Measurements from ENCODE around the gene PNMA5. TPM values are rescaled to one million over a fixed set of nuclear protein-coding genes. Genes with fewer than 3 reads are reported as not detected.
A peak's percentile ranks its signal among the peaks of the same experiment; 100 is the strongest.

Gene PNMA5
- total RNA-seq, 2 experiments from 2014 or later = 0.10 TPM; not detected in 1

DNA sequence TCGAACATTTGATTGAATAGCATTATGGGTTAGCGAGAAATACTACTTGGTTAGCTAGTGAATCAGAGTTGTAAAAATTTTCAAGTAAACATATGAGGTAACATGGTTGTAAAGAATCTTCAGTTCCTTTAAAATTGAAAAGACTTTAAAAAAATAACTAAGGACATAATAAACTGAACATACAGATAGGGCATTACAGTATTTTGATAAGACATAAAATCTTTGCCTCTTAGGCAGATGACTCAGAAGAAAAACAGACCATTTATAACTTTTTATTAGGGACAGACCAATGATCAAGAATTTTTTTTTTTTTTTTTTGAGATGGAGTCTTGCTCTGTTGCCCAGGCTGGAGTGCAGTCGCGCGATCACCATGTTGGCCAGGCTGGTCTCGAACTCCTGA lies 43.1 kb downstream of the PNMA5 start:
- CTCF ChIA-PET = no interaction called here
- Mint-ChIP-seq H3K27me3 (no peaks in the 10 kb centered on the region), H3K36me3 (no peaks in the 10 kb centered on the region), H3K4me1 (ENCODE audit: low read depth) (no peaks in the 10 kb centered on the region), H3K9me3 (no peaks in the 10 kb centered on the region), H3K4me3 (no peak overlapping the region), H3K27ac (no peak overlapping the region)
- POLR2A ChIA-PET = no interaction called here
- intact Hi-C loops (cut with micrococcal nuclease) = no loop called here
- no peak for DNase-seq

DNA sequence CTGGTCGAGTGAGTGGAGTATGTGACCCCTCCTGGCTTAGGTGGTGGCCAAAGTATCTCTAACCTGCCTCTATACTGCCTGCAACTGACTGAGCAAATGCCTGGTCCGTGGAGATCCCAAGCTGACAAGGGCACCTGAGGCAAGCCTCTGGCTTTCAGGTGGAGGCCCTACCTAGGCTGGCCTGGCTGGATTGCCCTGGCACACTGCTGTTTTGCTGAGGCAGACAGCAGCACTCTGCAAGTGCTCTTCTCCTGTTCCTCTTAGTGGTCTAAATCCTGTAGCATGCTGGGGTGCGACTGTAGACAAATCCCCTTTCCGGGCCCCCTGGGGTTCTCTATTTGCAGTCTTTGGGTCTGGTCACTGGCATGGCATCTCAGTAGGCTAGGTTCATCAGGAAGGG lies 44.8 kb downstream of the PNMA5 start:
- ChIA-PET POLR2A (no interaction called here), CTCF (no interaction called here)
- H3K27ac Mint-ChIP-seq = no peak overlapping the region
- H3K9me3 Mint-ChIP-seq = no peaks in the 10 kb centered on the region
- intact Hi-C loops (cut with micrococcal nuclease) = no loop called here
- no peaks in the 10 kb centered on the region for H3K4me1 Mint-ChIP-seq (ENCODE audit: low read depth)
- H3K36me3 Mint-ChIP-seq = no peaks in the 10 kb centered on the region
- DNase-seq = no peak
- H3K27me3 Mint-ChIP-seq = no peaks in the 10 kb centered on the region
- no peak overlapping the region for H3K4me3 Mint-ChIP-seq

- ChIA-PET POLR2A (no interaction called here), CTCF (no interaction called here)
- H3K4me1 Mint-ChIP-seq (ENCODE audit: low read depth) = peaks cover 2% of the 10 kb centered on the region
- no peak overlapping the region for H3K27ac Mint-ChIP-seq
- no peaks in the 10 kb centered on the region for H3K27me3 Mint-ChIP-seq
- H3K9me3 Mint-ChIP-seq = no peaks in the 10 kb centered on the region
- DNase-seq = no peak
- no peaks in the 10 kb centered on the region for H3K36me3 Mint-ChIP-seq
- no peak overlapping the region for H3K4me3 Mint-ChIP-seq
- intact Hi-C loops (cut with micrococcal nuclease) = no loop called here
Observed at GRCh38 chrX:152946681-152947080, 47.2 kb downstream of the PNMA5 start.

GRCh38 chrX:152945021-152945979 lies 48.6 kb downstream of the PNMA5 start:
- POLR2A ChIA-PET = no interaction called here

GRCh38 chrX:152943826-152944225 lies 50.1 kb downstream of the PNMA5 start:
- Mint-ChIP-seq H3K4me3 (no peak overlapping the region), H3K27me3 (no peaks in the 10 kb centered on the region), H3K27ac (no peak overlapping the region), H3K4me1 (ENCODE audit: low read depth) (peaks cover 2% of the 10 kb centered on the region), H3K36me3 (no peaks in the 10 kb centered on the region), H3K9me3 (no peaks in the 10 kb centered on the region)
- CTCF ChIA-PET = interaction anchor here (1.3 kb wide), 1 partner anchor 723 kb away, joined by 6 read pairs; no protein-coding TSS in a partner anchor
- no peak for DNase-seq
- intact Hi-C loops (cut with micrococcal nuclease) = loop anchor here (5.0 kb wide), 4 partner anchors 88 to 723 kb away; no protein-coding TSS in a partner anchor
- POLR2A ChIA-PET = no interaction called here

More at GRCh38 chrX:152945021-152945979, 48.6 kb downstream of the PNMA5 start:
- Mint-ChIP-seq H3K9me3 (no peaks in the 10 kb centered on the region), H3K27me3 (no peaks in the 10 kb centered on the region), H3K4me1 (ENCODE audit: low read depth) (peaks cover 2% of the 10 kb centered on the region), H3K27ac (no peak overlapping the region), H3K4me3 (no peak overlapping the region), H3K36me3 (no peaks in the 10 kb centered on the region)
- intact Hi-C loops (cut with micrococcal nuclease) = no loop called here
- CTCF ChIA-PET = interaction anchor here (1.3 kb wide), 1 partner anchor 722 kb away, joined by 6 read pairs; no protein-coding TSS in a partner anchor
- DNase-seq = no peak

DNA sequence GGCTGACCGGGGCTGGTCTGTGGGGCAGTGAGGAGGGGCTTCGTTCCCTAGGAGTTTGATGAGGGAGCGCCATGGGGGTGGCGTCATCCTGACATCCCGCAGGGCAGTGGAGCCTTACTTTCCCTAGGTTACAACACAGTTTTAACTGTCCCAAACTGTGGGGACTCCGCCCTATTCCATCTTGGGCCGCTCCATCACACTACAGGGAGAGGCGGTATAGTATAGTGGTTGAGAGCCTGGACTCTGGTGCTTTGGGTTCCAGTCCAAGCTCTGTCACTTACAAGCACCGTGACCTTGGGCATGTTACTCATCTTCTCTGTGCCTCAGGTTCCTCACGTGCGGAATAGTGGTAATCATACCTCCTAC lies 51.9 kb downstream of the PNMA5 start:
- POLR2A ChIA-PET = interaction anchor here (1.0 kb wide), 1 partner anchor 90 kb away, joined by 5 read pairs; no protein-coding TSS in a partner anchor
- no peak overlapping the region for H3K27ac Mint-ChIP-seq

DNA sequence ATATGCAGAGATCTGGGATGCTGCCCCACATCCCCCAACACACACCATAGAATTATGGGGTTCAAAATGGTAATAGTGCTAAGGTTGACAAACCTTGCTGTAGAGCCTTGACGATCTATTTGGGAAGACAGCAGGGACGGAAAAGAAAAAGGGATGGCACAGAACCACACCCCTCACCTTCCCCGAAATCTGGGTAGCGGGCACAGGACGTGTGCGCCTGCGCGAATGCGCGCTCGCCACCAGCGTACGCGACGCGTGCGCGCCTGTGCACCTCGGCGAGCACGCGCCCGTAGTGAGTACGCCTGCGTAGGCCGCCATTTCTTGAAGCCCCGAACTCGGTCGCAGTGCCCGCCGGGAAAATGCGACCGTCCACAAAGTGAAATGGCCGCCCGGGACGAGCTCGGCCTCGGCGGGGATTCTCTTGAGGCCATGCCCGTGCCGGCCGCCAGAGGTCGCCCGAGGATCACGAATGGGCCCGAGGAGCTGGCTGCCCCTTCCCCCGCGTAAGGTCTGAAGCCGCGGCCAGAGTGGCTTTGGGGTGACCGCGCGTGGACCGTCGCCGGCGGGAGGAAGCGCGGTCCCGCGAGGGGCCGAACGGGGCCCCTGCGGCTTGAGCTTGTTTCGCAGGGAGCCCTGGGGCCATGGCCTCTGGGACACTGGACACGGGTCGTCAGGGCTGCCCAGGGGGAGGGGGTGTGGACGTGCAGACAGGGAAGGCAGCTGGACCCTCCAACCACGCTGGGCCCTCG lies 52.4 kb downstream of the PNMA5 start:
- intact Hi-C loops (cut with micrococcal nuclease) = loop anchor here (1.0 to 5.0 kb wide), 7 partner anchors 17 to 726 kb away; partner anchors contain the start of genes CCNQ and HAUS7

More for the DNA sequence above, 51.9 kb downstream of the PNMA5 start:
- Mint-ChIP-seq H3K36me3 (no peaks in the 10 kb centered on the region), H3K27me3 (no peaks in the 10 kb centered on the region), H3K4me1 (ENCODE audit: low read depth) (peaks cover 2% of the 10 kb centered on the region), H3K4me3 (peak overlapping the region; percentile 80), H3K9me3 (no peaks in the 10 kb centered on the region)
- DNase-seq = peak; percentile 9
- intact Hi-C loops (cut with micrococcal nuclease) = loop anchor here (5.0 kb wide), 4 partner anchors 90 to 725 kb away; no protein-coding TSS in a partner anchor
- CTCF ChIA-PET = interaction anchor here (0.9 to 2.5 kb wide), 13 partner anchors 10 to 726 kb away, joined by 3 to 21 read pairs (median 6); partner anchors contain the start of gene HAUS7

More for the DNA sequence above, 52.4 kb downstream of the PNMA5 start:
- H3K36me3 Mint-ChIP-seq = no peaks in the 10 kb centered on the region
- peaks cover 2% of the 10 kb centered on the region for H3K4me1 Mint-ChIP-seq (ENCODE audit: low read depth)
- H3K4me3 Mint-ChIP-seq = peak overlapping the region; percentile 80
- DNase-seq = peak; percentile 93
- ChIA-PET POLR2A (interaction anchor here (1.0 kb wide), 1 partner anchor 91 kb away, joined by 5 read pairs; no protein-coding TSS in a partner anchor), CTCF (interaction anchor here (0.9 to 2.5 kb wide), 16 partner anchors 9 to 726 kb away, joined by 3 to 21 read pairs (median 4); partner anchors contain the start of gene HAUS7)
- H3K27ac Mint-ChIP-seq = peak overlapping the region; percentile 82
- no peaks in the 10 kb centered on the region for H3K9me3 Mint-ChIP-seq
- no peaks in the 10 kb centered on the region for H3K27me3 Mint-ChIP-seq

Other genes with a start within 250 kb of the PNMA5 start
- not detected for gene MAGEA2, start 240.3 kb downstream of the PNMA5 start, total RNA-seq
- gene CSAG3, start 234.9 kb downstream of the PNMA5 start, total RNA-seq = 1 to 10 TPM in 1 of 2 experiments, not detected in 1; 1.3 TPM
- not detected for gene MAGEA6, start 224.4 kb downstream of the PNMA5 start, total RNA-seq
- gene CETN2, start 163.4 kb downstream of the PNMA5 start, total RNA-seq = 10 to 100 TPM; 12.3 to 12.6 TPM
- 10 to 100 TPM; 20.2 to 23.3 TPM for gene NSDHL, start 163.1 kb downstream of the PNMA5 start, total RNA-seq
- gene ZNF185, start 96.0 kb downstream of the PNMA5 start, total RNA-seq = 1 to 10 TPM in 1 of 2 experiments, under 1 TPM in 1; 0.82 to 1.4 TPM
- 1 to 10 TPM; 1.2 to 1.4 TPM for gene PNMA3, start 62.4 kb upstream of the PNMA5 start, total RNA-seq
- under 1 TPM; 0.50 to 0.56 TPM for gene PNMA6A, start 78.3 kb upstream of the PNMA5 start, total RNA-seq
- not detected for gene MAGEA1, start 185.2 kb upstream of the PNMA5 start, total RNA-seq